HG02870 (cell line): ENCODE data around the gene CD79A.
"Not testable (repeated sequence)": the region's sequence is repeated elsewhere in the genome, so short reads cannot be mapped to it uniquely, and the experiment has no call there.

ENCODE experiments used
- ATAC-seq: cut with Tn5 transposase; IDR thresholded peaks from one replicate; pipeline ENCODE4 v1.9.1; 2021; ENCODE audit warnings: mild to moderate bottlenecking, moderate library complexity; ENCODE audit not compliant: unreplicated experiment

Gene CD79A

DNA sequence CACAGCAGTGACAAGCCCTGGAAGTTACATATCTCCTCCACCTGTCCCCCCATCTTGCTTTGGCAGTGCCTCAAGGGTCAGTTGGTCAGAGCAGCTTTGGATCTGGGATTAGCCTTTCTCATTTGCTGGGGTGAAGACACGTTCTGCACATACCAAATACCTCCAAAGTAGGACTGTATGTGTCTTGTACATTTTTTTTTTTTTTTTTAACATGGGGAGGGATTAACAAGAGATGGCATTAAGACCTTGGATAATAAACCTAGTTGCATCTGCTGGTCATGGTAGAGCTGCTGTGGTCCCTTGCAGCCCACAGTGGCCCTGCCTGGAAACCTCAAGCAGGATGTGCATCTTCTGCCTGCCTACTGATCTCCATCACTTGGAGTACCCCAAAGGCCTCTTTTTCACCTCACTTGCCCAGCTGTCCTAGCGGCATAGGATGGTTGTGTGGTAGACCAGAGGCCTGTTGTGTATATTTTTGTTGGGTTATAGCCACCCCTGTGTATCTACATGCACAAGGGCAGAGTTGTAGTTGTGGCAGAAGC is 14.6 kb upstream of the CD79A start:
- no peak for ATAC-seq

DNA sequence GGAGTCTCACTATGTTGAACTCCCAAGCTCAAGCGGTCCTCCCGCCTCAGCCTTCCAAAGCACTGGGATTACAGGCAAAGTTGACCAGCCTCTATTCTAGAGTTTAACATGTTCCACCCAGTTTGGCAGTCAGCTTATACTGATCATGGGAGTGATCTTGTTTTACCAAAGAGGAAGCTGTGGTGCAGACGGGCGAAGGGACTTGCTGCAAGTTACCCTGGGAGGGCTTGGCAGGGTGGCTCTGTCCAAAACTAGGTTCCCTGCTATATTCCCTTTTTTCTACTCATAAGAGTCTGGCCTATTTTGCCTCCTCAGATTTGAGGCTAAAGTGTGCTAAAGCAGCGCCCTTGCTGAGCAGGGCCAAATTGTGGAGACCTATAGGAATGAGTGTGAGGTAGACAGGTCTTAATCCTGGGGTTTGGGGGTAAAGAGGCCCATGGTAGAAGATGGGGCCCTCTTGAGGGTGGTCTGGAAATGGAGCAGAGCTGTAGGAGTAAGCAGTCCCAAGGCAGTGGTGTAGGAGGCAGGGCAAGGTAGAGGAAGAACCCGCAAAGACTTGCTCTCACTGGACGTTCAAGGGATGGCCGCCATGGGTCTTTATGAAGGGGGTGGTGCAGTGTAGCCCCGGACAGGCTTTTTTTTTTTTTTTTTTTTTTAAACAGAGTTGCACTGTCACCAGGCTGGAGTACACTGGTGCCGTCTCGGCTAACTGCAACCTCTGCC is 13.7 kb upstream of the CD79A start:
- ATAC-seq = no peak

DNA sequence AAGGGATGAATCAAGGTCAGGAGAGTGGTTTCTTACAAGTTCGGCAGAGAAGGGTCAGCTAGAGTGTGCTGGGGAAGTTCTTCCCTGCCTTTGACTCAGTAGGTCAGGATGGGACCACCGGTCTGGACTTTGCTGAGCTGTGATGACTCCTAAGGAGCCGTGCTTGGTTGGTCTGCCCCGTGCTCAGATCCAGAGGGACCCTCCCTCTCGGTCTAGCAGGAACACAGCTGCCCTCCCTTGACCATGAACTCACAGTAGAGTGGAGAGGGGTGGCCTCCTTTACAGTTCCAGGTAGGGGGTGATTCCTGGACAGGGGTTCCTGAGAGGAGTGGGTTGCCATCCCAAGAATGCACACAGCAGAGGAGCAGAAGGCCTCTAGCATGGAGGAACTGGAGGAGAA is 12.7 kb upstream of the CD79A start:
- ATAC-seq = no peak

DNA sequence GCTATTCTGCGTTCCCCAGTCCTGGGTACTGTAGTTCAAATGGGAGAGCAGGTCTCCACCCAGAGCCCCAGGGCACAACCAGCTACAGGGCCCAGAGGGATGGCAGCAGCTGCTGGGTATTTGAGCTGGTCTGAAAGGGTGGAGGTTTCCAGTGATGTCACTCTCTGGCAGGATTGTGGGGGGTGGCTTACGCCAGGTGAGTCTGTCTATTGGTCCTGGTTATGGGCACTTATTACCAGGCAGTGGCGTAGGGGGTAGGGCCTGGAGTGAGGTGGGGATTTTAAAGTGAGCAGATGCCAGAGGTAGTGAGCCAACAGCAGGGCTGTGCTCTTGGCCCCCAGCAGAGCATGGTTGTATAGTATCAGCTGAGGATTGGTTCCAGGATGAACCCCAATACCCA is 10.8 kb upstream of the CD79A start:
- no peak for ATAC-seq

DNA sequence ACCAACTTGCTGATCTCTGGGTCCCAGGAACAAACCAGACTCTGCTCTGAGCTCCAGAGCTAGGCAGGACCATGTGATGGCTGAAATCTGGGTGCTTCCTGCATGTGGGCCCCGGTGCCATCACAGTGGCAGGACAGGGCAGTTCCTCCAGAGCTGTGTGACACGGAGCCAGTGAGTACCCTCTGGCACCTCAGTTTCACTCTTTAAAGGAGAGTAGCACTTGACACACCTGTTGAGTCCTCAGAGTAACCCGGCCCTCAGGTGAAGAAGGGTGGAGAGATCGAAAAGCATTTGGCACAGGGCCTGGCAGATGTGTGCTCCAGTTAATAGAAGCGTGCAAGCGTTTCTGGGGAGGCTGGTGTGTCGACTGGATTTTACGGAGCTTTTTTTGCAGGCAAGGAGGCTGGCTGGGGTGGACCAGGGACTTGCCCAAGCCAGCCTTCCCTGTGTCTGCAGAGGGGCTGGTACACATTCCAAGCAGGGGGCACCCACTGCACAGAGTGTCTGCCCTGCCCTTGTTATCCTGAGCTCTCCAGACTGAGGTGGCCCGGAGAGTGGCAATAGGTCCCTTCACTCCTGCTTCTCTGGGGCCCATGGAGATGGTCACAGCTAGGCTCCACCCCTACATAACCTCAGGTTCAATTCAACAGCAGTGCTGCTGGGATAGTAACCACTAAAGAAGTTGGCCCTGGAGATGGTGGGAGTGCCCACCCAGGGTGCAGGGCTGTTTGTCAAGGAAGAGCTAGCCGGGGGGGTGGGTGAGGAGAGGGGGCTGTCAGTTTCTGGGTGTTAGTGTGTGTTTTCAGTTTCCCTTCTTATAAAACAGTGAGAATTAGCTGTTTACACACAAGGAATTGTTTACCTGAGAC is 8.7 kb upstream of the CD79A start:
- ATAC-seq = no peak

DNA sequence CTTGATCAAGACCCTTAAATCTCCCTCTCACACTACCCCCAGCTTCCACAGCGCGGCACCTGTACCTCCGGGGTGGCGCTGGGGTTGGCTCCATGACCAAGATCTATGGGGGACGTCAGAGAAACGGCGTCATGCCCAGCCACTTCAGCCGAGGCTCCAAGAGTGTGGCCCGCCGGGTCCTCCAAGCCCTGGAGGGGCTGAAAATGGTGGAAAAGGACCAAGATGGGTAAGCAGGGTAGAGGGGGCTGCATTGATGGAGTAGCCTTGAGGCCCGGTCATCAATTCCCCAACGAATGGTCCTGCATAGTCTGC is 8.1 kb upstream of the CD79A start:
- no peak for ATAC-seq

DNA sequence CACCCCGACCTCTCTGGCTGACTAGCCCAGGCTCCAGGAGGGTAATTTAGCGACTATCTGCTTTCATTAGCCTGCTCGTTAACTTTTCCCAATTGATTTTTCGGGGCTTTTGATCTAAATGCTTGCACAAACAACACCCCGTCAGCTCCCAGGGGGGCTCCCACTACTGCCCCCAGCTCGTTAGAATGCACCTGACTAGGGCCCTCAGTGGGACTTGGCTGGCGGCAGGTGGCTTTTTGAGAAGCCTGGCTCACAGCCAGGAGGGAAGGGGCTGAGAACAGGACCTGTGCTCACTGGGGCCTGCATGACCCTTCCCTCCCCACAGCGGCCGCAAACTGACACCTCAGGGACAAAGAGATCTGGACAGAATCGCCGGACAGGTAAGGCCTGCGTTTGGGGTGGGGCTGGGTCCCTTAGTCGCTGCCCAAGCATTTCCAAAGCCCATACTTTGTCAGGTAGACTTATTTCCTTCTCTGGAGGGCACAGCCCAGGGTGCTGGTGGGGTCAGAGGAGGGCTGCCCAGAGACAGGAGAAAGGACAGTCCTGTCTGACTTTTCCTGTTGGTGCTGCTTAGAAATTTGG is 7.6 kb upstream of the CD79A start:
- ATAC-seq = no peak

DNA sequence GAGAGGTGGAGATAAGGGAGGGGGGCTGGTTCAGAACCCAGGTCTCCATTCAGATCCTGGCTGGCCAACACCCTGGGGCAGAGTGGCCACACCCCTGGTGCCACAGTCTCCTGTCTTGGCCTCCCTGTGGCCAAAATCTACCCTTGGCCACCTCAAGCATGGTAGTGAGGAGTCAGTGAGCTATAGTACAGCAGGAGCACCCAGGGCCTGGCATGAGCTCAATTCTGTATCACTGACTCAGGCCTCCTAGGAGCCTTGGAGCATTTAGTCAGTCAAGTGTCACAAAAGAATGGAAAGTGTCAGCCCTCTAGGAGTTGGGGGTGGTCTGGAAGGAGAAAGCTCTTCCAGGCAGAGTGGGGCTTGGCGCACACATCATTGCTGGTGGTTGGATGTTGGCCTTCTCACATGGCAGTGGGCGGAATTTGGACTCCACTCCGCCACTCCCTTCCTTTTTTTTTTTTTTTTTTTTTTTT is 6.6 kb upstream of the CD79A start:
- no peak for ATAC-seq

DNA sequence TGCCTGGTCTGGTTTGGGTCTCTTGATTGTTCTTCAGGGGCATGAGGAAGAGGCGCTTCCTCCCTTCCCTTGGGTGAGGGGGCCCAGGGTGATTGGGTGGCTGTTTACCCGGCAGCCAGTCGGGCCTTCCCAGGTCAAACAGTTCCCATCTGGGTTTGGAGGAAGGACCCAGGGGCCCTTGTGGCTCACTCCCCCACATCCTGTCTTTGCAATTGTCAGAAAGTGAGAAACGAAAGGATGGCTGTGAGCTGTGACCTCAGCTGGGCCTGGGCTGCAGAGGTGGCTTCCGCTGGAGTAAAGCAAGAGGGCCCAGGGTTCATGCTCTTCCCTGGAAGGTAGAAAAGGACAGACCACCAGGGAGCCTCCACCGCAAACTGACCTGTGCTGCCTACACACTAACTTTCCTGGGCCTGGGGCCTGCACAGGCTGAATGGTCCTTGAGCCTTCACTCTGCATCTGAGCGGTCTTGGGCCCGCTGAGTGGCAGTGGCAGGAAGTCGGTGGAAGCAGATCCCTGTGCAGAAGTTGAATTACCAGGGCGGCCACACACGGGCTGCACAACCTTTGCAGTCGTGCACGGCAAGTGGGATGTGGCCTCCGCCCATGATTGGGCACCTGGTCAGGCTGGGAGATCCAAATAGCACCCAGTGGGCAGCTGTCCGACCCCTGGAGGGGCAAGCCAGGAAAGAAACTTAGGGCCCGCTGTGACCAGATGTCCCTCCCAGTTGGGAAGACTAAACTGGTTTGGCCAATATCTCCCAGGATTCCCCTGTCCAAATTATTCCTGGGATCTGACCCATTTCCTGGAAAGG is 5.3 kb upstream of the CD79A start:
- peak; percentile 46 for ATAC-seq

DNA sequence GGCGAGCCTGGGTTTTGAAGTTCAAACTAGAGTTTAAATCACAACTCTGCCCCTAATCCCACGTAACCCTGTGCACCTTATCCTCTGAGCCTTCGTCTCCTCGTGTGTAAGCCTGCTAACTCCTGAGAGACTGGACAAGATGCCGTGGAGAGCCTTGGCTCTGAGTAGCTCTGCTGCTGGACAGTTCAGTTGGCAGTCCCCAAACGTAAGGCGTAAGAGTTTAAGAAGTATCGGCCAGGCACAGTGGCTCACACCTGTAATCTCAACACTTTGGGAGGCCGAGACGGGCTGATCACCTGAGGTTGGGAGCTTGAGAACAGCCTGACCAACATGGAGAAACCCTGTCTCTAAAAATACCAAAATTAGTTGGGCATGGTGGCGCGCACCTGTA is 4.7 kb upstream of the CD79A start:
- ATAC-seq = no peak

DNA sequence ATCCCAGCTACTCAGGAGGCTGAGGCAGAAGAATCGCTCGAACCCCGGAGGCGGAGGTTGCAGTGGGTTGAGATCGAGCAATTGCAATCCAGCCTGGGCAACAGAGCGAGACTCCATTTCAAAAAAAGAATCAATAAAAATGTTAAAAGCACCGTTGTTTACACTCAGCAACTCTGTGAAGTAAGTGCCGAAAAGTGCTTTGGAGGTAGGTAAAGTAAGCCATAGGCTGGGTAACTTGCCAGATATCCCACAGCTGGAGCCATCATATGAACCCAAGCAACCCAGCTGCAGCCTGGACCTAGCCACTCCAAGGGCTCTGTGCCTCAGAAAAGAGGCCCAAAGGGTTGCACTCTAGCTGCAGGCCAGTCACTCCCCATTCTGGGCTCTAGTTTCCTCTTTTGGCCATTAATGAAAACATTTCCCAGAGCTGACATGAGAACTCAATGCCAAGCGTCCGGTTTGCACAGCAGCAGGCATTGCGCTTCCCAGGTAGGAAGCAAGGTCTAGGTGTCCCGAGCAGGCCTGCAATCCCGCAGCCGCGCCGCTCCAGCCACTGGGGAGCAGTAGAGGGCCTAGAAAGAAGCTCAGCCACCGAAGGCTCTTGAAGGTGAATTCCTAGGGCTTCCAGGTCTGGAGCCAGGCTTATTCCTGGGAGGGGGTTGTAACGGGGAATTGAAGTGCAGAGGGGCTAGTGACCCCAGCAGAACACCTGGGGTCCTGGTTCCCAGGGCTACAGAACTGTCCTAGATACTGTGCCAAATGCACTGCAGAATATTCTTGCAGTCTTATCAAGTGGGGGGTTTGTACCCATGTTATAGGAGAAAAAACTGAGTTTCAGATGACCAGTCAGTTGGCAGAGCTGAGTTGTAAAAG is 4.1 kb upstream of the CD79A start:
- ATAC-seq = no peak

DNA sequence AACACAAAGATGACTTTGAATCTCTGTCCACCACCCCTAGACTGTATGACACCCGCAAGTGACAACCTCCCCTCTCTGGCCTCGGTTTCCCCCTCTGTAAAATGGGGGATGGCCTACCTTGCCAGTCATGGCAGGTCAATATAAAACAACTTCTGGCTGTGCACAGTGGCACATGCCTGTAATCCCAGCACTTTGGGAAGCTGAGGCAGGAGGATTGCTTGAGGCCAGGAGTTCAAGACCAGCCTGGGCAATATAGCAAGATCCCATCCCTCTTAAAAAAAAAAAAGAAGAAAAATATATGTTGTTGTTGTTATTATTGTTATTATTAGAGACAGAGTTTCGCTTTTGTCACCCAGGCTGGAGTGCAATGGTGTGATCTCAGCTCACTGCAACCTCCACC is 1.1 kb upstream of the CD79A start:
- not testable (repeated sequence) for ATAC-seq

DNA sequence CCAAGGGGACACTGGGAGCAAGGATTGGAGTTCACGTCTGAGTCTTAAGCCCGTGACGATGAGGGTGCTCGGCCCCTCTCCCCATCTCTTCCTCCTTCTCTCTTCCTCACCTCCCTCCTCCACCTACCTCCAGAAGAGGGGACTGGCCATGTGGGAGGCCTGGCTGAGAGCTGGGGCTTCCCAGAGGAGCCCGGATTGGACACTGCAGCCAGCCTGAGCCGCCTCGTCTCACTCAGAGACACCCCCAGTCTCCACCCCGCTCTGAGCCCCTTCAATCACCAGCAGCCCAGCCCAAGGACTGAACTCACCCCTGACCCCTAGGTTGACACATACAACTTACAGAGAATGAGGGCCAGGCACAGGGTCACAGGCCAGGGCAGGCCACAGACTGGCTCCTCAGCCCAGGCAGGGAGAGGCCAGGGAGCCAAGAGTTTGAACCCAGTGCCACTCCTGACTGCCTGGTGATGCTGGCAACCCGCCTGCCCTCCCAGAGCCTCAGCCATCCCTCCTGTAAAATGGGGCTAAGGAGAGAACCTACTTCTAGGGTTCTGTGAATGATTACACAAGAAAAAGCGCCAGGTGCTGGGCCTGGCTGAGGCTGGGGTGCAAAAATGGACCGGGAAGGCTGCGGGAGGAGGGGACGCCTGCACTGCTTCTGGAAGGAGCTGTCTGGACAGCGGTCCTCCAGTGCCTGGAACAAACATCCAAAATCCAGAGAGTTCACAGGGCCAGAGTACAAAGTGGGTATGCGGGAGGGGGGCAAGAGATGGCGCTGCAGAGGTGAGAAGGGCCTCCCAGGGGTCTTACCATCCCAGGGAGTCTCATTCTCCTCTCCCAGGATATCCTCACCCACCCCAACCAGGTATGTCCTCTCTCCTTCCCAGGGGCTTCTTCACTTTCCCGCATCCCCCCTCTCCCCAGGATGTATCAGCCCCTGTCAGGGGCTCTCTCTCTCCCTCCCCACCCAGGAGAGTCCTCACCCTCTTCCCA is 1.1 kb downstream of the CD79A start:
- ATAC-seq = no peak

DNA sequence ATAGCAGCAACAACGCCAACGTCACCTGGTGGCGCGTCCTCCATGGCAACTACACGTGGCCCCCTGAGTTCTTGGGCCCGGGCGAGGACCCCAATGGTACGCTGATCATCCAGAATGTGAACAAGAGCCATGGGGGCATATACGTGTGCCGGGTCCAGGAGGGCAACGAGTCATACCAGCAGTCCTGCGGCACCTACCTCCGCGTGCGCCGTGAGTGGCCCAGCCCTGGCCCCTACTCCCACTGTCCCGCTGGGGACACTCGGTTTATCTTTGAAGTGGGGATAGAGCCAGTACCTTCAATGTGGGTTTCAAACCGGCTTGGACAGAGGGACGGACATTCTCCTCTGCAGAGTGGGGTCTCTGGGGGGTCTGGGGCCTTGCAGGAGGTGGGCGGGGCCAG is 2.0 kb downstream of the CD79A start:
- no peak for ATAC-seq

DNA sequence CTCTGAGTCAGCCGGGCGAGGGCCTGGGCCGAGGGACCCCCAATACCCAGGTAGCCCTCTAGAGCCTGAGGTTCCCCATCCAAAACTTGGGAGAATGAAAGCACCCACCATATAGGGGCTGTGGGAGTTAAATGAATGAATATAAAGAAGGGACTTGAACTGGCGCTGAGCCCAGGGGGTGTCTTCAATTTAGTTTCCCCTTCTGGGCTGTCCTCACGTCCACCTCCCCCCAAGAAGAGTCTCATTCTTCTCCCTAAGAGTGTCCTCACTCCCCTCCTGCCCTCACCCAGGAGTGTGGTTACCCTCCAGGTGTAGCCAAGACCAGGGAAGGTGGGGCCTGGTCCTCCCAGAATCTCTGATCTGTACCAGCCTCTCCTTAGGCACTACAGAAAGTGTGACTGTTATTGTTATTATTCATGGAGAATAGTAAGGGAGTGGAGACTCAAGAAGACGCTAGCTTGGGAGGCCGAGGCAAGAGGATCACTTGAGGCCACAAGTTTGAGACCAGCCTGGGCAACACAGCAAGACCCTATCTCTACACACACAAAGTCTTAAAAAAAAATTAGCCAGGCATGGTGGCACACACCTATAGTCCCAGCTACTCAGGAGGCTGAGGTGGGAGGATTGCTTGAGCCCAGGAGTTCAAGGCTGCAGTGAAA is 2.7 kb downstream of the CD79A start:
- ATAC-seq = no peak

DNA sequence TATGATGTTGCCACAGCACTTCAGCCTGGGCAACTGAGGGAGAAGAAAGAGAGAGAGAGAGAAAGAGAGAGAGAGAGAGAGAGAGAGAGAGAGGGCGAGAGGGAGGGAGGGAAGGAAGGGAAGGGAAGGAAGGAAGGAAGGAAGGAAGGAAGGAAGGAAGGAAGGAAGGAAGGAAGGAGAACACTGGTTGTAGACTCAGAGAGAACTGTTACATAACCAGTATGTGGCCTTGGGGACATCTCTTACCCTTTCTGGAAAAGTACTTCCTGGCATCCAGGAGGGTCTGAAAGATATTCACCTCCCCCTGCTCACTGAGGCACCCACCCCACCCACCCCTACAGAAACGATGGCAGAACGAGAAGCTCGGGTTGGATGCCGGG is 3.2 kb downstream of the CD79A start:
- ATAC-seq = no peak

DNA sequence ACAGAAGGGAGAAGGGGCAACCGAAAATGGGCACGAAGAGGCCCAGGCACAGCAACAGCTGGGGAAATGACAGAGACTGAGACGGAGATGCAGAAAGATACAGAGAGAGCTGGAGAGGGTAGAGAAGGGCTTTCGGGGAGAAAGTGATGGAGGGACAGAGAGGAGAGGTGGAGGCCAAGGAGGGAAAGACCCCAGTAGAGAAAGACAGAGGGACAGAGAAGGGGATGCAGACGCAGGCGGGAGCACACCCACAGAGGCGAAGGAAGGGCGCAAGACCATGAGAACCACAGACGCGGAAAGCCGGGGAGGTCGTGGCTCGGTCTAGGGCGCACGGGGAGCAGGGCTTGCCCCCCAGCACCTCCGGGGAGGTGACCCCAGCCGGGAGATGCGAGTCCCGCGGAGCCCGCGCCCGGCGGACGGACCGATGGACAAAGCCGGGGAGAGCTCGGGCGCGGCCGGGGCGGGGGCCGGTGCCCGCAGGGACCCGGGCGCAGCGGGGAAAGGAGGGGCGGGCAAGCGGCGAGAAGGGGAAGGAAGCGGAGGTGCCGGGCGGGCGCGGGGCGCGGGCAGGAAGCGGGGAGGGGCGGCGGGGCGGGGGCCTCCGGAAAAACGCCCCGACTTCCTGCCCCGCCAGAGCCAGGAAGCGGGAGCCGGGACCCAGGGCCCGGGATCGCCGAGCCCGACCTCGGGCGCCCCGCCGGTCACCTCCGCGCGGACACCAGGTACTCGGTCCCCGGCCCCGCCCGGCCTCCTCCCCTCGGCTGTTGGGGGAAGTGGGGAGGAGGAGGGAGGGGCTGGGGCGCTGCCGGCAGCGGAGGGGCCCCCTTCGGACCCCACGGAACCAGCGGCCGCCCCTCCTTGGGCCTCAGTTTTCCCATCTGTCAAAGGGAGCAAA is 5.7 kb downstream of the CD79A start, which contains the start of gene ARHGEF1:
Gene ARHGEF1, plus strand, starts transcription at position 617 of the 895 bp plus-strand sequence. CDS start 4,899 bp downstream, outside the sequence.
- no peak for ATAC-seq
